Stimulated activated CD8-positive, alpha-beta memory T cell treated with anti-CD3 and anti-CD28 coated beads, Interleukin-7, amount 100 ng/mL, for 24 hours (primary cell): ENCODE results near the gene ZNF805.
A peak's percentile ranks its signal among the peaks of the same experiment; 100 is the strongest.
"Not testable (repeated sequence)": the region's sequence is repeated elsewhere in the genome, so short reads cannot be mapped to it uniquely, and the experiment has no call there.

Experiments used
- DNase-seq: peaks from one replicate; pipeline ENCODE4 v3.0.0-alpha.2; 2020; ENCODE audit warnings: low read depth

ZNF805 gene

DNA sequence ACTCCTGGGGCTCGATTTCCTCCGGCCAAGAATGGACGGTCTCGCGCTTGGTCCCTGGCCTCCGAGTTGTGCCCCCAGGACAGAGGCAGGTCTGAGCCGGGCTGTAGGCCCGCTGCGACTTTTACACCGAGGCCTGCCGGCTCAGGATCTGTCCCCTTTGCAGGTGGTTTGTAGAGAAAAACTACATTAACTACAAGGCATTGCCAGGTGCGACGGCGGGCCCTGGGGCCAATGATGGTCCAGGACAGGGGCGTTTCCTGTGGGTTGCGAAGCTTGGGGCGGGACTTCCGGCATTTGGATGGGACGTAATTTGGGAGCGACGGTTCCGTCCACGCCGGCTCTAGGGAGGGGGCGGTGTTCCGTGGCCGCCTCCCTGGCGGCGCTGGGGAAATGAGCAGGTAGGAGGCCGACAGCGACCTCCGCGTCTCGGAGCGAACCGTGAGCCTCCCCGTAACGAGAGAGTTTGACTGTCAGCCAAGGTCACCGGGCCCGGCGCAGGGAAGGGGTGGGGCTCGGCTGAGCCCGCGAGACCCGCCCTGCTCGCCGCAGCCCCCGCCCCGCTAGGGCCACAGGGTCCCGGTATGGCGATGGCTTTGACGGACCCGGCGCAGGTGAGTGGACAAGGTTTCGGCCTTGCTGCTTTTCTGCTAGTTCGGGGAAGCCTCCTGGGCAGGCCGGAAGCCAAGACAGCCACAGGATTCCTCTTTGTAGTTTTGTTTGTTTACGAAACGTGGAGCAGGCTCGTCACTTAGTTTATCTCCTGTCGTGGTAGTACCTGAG, at the start of gene ZNF805:
ZNF805 (plus strand) TSS at position 322 of the 780 bp plus-strand sequence; CDS start at position 582, 260 bp downstream.
- DNase-seq, result peak; percentile 92

DNA sequence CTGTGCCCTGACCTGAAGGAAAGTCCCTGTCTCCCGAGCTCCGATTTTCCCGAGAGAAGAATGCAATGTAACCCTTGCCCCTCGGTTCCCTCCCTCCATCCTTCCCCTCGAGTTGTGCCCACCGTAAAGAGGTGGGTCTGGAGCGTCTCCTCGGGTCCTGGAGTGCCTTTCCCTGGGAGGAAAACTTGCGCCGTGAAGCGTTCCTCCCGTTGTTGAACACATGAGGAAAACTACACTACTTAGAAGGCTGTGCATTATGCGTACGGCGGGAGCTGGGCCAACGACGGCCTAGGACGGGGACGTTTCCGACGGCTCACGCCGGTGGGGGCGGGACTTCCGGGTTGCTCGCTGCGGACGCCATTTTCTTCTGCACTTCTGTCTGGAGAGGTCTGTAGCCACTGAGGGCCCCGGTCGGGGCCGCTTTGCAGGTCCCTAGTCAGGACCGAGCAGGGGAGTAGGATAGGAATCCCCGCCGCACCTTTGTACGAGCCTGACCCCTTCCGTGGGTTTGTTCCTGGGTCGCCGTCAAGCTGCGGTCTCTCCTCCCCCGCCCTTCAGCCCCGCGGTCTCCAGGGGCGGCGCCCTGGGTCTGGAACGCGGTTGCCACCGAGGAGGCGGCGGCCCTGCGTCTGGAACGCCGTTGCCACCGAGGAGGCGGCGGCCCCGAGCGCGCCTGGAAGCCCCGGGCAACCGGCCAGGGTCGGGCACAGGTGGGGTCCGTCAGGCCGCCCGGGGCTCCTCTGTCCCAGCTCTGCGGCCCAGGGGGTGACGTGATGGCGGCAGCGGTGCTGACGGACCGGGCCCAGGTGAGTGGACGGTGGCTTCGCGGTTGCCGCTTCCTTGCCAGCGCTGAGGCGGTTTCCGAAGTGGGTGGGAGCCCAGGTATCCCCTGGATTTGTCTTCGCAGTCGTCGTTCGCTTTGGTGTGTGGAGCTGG, 49.0 kb upstream of the ZNF805 start, which contains the start of gene ZNF264:
ZNF264 (plus strand) TSS at position 360 of the 936 bp plus-strand sequence; CDS start at position 774, 414 bp downstream.
- peak; percentile 81 for DNase-seq

DNA sequence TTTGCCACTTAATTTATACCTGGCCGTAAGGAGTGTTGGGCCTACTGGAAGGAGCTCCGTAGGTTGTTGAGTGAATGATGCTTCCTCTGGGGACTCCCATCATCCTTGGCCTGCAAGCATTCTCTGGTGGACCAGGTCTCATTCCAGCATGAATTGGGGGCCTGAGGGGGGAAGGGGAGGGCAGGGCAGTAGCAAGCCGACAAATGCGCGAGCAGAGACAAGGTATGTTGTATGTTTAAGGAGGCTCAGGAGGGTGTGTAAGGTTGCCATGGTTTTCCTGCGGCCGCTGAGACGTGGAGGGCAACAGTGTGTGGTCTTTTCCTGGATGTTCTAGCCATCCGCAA, 48.4 kb upstream of the ZNF805 start:
- DNase-seq, result no peak

DNA sequence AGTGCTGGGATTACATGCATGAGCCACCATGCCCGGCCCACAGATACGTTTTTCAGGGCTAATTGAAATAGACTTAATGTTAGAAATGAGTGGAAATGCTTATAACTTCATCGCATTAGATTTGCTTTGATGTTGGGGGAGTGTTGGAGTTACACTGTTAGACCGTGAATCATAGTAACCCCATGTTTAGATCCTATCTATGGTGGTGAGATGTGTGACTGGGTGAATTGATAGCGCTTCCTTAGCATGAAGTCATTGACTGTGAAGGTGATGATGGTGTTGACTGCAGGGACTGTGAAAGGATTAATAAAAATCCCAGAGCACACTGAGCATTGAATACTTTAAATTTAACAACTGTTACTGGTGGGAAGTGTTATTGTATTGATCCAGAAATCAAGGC, 47.4 kb upstream of the ZNF805 start:
- DNase-seq, result no peak

DNA sequence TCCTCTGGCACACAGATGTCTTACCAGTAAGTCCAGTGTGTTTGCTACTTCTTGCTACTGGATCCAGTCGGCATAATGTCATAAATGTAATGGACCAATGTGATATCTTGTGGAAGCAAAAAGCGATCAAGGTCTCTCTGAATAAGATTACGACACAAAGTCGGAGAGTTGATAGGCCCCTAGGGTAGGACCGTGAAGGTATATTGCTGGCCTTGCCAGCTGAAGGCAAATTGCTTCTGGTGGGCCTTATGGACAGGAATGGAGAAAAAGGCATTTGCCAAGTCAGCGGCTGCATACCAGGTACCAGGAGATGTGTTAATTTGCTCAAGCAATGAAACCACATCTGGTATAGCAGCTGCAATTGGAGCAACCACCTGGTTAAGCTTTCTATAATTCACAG, 42.6 kb upstream of the ZNF805 start:
- DNase-seq, result not testable (repeated sequence)

DNA sequence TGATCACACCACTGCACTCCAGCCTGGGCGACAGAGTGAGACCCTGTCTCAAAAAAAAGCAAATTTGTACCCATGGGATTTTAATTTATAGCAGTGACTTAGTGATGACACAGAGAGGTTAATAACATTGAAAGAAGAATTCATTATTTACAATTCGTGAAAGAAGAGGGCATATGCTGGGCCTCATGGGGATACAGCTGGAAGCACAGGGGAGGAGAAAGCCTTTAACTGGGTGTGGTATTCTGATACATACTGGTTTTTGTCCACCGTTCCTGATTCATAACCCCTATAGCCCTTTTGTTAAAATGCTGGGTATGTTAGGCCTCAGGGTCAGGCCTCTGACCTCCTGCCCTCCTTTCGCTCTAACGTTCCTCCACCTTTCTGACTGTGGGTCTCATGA, 38.3 kb upstream of the ZNF805 start:
- DNase-seq, result no peak

DNA sequence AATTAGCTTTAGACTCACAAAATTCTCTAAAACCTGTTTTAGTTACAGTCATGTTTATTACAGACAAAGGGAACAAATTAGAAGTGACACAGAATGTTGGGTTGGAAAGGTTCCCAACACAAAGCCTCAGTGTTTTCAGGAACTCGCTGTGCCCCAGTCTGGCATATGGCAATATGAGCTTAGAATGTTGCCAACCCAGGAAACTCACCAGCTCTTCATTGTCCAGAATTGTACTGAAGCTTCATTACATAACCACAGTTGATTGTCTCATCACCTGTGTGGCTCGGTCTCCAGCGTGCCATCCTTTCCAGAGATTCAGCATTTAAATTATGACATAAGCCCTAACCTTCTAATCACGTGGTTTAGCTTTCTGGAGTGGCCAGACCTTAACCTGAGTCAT, 30.1 kb upstream of the ZNF805 start:
- DNase-seq, result no peak

DNA sequence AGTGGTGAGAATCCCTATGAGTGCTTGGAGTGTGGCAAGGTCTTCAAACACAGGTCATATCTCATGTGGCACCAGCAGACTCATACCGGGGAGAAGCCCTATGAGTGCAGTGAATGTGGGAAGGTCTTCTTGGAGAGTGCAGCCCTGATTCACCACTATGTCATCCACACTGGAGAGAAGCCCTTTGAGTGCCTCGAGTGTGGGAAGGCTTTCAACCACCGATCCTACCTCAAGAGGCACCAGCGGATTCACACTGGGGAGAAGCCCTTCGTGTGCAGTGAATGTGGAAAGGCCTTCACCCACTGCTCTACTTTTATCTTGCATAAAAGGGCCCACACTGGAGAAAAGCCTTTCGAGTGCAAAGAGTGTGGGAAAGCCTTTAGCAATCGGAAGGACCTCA, 28.3 kb upstream of the ZNF805 start:
- no peak for DNase-seq

DNA sequence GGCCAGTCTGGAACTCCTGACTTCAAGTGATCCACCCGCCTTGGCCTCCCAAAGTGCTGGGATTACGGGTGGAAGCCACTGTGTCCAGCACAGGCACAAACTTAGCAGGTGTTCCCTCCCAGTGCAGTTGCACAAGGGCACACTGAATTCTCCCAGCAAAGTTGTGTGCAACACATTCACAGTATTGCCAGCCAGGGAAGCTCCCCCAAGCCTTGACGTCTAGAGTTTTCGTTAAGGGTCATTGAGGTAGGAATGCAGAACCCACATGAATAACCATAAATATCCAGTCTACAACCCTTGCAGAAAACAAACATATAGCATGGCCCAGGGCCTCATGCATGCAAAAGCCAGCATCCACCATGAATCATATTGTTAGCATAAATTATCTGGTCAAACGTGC, 12.9 kb upstream of the ZNF805 start:
- no peak for DNase-seq

DNA sequence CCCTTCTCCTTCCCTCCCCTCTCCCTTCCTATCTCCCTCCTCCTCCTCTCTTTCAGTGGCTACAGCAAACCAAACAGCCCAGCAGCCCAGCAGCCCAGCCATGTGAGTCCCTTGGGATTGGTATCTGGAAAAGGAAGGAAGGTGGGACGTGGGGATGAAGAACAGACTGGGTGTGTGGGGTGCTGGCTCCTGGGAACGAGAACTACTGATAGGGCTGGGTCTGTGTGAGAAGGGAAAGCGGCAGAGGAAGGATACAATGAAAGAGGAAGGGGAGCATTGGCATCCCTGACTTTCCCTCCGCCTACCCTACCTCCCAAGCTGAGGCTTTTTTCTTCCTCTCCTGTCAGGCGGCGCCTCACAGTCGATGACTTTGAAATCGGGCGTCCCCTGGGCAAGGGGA, 8.7 kb upstream of the ZNF805 start:
- no peak for DNase-seq

DNA sequence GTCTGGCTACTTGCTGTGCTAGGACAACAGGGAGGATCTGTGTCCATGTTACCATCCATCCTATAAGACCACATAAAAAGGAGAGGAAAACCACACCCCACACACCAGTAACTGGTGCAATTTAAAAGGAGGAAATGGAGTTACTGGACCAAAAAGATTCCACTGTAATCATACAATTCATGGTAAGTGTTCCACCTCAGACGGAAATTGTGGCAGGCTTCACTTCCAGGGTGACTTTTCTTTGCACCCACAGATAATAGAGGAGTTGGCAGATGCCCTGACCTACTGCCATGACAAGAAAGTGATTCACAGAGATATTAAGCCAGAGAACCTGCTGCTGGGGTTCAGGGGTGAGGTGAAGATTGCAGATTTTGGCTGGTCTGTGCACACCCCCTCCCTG, 7.2 kb upstream of the ZNF805 start:
- DNase-seq, result no peak

DNA sequence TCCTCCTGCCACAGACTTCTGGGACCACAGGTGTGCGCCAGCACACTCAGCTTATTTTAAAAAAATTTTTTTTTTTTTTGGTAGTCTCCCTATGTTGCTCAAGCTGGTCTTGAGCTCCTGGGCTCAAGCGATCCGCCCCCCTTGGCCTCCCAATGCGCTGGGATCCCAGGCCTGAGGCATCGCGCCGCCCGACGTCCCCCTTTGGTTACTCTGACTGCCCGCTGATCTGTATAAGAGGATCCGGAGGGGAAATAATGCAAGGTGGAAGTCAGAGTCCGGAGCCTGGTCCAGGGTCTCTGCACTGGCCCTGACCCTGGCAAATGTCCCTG, 486 bp upstream of the ZNF805 start:
- no peak for DNase-seq

DNA sequence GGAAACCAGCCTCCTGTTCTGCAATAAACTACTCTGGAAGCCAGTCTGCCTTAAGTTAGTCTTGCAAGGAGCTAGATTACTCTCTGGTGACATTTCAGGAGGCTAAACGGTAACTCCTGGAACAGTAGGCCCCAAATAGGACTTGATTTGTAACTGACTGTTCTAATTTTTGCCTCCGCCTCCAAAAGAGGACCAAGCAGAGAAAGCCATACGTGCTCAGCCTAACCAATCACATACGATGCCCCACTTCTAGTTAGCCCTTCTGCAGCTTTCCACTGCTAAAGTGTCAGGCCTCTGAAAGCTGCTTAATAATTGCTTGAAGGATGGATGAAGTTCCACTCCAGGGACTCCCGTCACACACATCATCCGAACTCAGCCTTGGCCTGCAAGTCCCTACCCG, 744 bp downstream of the ZNF805 start:
- no peak for DNase-seq

DNA sequence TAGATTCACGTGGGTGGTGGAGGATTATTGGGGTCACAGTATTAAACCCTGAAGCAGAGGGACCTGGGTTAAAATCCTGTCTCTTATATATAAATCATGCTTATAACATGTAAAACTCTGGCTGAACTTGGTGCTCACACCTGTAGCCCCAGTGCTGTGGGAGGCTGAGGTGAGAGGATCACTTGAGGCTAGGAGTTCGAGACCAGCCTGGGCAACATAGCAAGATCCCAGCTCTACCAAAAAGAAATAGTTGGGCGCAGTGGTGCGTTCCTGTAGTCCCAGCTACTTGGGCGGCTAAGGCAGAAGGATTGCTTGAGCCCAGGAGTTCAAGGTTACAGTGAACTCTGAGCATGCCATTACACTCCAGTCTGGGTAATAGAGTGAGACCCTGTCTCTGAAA, 2.4 kb downstream of the ZNF805 start:
- no peak for DNase-seq

DNA sequence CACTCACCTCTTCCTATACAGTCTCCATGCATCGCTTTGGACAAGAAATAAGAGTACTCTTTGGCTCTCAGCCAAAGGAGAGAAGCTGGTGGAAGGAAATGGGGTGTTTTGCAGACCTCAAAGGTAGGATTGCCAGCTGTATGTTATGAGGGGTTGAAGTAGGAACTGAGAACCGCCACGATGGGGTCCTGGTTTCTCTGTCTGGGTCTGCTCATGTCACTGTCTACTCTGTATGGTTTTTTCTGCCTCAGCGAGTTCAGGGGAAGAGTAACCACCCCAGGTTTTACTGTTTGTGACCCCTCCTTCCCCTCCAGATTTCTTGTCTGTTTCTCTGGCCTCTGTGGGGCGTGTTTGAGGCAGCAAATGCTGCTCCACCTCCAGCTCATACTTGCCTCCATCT, 4.1 kb downstream of the ZNF805 start:
- no peak for DNase-seq

DNA sequence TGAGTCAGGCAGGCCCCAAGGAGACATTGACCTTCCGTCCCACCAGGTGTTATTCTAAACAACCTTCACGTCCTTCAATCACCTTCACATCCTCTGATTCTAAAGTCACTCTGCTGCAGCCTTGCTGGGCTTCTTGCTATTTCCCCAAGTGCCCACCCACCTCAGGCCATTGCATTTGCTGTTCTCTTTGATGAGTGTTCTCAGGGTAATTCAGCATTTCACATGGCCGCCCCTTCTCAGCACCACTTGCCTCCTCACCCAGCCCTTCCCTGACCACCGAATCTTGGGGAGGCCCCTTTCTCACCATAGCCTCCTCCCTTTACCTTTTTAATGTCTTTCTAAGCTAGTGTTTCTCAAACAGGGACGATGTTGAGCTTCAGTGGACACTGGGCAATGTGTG, 4.6 kb downstream of the ZNF805 start:
- no peak for DNase-seq

DNA sequence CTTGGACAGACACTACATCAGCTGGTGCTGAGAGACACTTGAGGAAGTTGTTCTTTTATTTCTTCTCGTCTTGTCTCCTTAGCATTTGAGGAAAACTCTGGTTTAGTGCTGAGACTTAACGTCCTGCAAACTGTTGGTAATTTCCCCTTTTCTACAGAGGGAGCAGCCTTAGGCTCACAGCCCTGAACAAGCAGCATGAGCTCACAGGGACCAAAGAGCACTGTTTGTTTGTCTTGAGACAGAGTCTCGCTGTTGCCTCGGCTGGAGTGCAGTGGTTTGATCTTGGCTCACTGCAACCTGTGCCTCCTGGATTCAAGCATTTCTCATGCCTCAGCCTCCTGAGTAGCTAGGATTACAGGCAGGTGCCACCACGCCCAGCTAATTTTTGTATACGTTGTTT, 5.5 kb downstream of the ZNF805 start:
- no peak for DNase-seq

DNA sequence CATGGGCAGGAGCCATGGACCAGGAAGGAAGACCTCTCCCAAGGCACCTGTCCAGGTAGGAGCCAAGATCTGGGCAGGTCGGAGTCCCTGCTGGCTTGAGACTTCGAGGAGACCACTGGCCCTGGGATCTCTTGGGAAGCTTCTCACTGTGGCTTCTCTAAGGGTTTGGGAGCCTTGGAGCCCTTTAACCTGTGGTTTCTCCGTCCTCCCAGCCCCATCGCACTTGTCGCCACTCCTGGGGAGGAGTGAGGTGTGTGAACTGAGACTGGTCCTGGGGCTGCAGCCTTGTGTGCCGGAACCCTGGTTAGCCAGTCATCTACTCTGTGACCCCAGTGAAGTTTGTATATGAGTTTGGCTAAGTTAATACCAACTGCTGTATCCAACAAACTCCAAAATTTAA, 8.2 kb downstream of the ZNF805 start:
- DNase-seq, result no peak

DNA sequence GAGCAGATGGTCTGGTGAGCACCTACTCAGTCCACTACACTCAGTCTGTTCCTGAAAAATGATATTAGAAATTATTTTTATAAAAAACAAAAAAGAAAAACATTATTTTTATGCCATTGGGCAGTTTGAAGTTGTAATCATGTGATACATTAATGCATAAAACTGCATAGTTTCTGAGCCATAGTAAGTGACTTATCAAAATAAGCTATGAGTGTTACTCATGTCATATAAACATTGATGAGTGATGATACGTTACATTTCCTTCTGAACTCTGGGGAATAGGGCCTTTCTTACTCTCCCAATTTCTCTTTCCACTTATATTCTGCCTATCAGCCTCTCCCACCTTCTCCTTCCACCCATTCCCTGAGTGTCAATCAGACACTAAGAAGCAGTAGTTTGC, 8.9 kb downstream of the ZNF805 start:
- DNase-seq, result no peak

DNA sequence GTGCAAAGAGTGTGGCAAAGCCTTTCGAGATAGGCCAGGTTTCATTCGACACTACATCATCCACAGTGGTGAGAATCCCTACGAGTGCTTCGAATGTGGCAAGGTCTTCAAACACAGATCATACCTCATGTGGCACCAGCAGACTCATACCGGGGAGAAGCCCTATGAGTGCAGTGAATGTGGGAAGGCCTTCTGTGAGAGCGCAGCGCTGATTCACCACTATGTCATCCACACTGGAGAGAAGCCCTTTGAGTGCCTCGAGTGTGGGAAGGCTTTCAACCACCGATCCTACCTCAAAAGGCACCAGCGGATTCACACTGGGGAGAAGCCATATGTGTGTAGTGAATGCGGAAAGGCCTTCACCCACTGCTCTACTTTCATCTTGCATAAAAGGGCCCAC, 13.3 kb downstream of the ZNF805 start:
- not testable (repeated sequence) for DNase-seq

DNA sequence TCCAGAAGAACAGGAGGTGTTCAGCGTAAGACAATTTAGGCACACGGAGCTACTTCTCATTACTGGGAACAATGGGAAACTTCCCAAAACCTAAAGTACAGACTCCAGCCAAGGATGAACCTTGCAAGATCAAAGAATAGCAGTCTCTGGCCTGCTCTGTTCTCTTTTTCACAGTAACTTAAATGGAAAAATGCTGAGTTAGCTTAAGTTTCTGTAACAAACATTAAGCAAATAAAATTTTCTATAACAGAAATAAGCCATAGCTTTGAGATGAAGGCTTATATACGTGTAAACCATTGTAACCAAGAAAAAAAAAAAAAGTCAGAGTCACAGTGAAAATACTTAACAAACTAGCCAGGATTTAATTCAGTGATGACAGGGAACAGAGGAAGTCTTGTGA, 21.6 kb downstream of the ZNF805 start:
- no peak for DNase-seq

DNA sequence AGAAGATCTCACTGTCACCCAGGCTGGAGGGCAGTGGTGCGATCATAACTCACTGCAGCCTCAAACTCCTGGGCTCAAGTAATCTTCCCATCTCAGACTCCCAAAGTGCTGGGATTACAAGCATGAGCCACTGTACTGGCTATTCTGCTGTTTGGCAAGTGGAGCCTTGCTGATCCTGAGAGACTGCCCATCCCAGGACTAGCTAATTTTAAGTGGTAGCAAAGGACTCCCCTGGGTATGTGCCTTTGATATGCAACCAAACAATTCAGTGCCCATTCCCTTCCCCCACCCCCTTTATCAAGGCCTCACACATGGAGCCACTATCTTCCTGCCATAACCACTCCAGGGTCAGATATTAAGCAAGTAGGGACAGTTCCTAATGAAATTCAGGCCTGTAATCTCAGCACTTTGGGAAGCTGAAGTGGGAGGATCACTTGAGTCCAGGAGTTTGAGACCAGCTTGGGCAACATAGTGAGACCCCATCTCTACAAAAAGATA, 22.9 kb downstream of the ZNF805 start:
- DNase-seq, result no peak

DNA sequence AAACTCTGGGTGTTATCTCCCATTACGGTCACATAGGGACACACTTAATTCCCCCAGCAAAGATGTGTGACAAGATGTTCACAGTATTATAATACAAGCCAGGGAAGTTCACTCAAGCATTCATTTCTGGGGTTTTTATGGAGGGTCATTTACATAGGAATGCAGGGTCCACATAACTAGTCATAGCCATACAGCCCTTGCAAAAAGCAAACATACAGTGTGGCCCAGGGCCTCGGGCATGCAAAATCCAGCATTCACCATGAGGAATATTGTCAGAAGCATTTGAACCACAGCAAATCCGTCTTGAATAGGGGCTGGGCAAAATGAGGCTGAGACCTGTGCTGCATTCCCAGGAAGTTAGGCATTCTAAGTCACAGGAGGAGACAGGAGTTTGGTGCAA, 26.9 kb downstream of the ZNF805 start:
- DNase-seq, result no peak
